Body of pancreas (tissue), 4 donors: Measurements from ENCODE around the gene PLEKHG2. TPM values are rescaled to one million over a fixed set of nuclear protein-coding genes. Genes with fewer than 3 reads are reported as not detected.

Experiments used
- ATAC-seq: fragments of 150-250 bp; one replicate; pipeline ENCODE4 v1.9.1; 2016
- DNase-seq, 4 donors: peaks; one replicate each; pipeline ENCODE4 v3.0.0-alpha.2; 2019
- H3K27ac ChIP-seq, 4 donors: fragments of 200-600 bp; sonication (generic); 1 replicate in 3 of 4; 2 replicates in 1 of 4; pipeline versions ENCODE4 v1.5.1 to v1.6.1; 2016 to 2019; ENCODE audit warnings: mild to moderate bottlenecking in 1 of 4, mixed read lengths in 1 of 4, moderate library complexity in 1 of 4
- H3K27me3 ChIP-seq, 2 donors: fragments of 200-600 bp; sonication (generic); one replicate each; pipeline ENCODE4 v1.6.0; 2016; ENCODE audit warnings: mild to moderate bottlenecking in 1 of 2
- H3K36me3 ChIP-seq, 2 donors: fragments of 200-600 bp; sonication (generic); replicated peaks in 1 of 2; 2 replicates each; pipeline ENCODE4 v1.5.1; 2016; ENCODE audit warnings: low read depth in 2 of 2; ENCODE audit not compliant: insufficient read depth in 1 of 2
- H3K4me1 ChIP-seq: fragments of 200-600 bp; sonication (generic); one replicate; pipeline ENCODE4 v1.6.0; 2016
- H3K4me3 ChIP-seq, 2 donors: fragments of 200-600 bp; sonication (generic); 1 replicate in 1 of 2; 2 replicates in 1 of 2; pipeline ENCODE4 v1.5.1; 2016 to 2019
- H3K9me3 ChIP-seq, 3 donors: fragments of 200-600 bp; sonication (generic); 1 replicate in 2 of 3; 2 replicates in 1 of 3; pipeline ENCODE4 v1.5.1; 2016
- CTCF ChIP-seq, 7 experiments: fragments of 450-650 bp in 4 of 7; fragments of 200-600 bp in 3 of 7; sonication (generic) in 3 of 7; IDR thresholded peaks; one replicate each; pipeline ENCODE4 v1.5.1; 2016 to 2019; ENCODE audit warnings: antibody characterized with exemption in 7 of 7
- POLR2A ChIP-seq, 3 donors: fragments of 450-650 bp; IDR thresholded peaks; one replicate each; pipeline ENCODE4 v1.6.1; 2016; ENCODE audit warnings: antibody characterized with exemption in 3 of 3, mild to moderate bottlenecking in 2 of 3
- WGBS, 2 donors: methylation state at CpG; one replicate each; pipeline ENCODE4 v1.1.5; 2017; 5-methylcytosine and 5-hydroxymethylcytosine counted together
- intact Hi-C: fragments of 100-400 bp; cut with DNase I; formaldehyde crosslinking; loops from one replicate; pipeline ENCODE4 v1.15.1; 2023
- total RNA-seq, 2 donors: library from RNA; depleted of rRNA; stranded (reverse); fragments of >200 nt; gene quantifications; one replicate each; pipeline ENCODE4 v1.1.0, GENCODE V29; 2016

The PLEKHG2 gene
- total RNA-seq, 2 donors from 2014 or later, result 6.7 to 13.2 TPM

- Histone ChIP-seq H3K27me3 (no peaks in the 10 kb centered on the region), H3K36me3 (no peaks in the 10 kb centered on the region), H3K4me1 (no peaks in the 10 kb centered on the region), H3K27ac (no peak overlapping the region), H3K9me3 (no peaks in the 10 kb centered on the region), H3K4me3 (no peak overlapping the region)
- no peak for DNase-seq
- ATAC-seq, result no peak
- whole genome bisulfite sequencing, 2 donors, result 69 to 89% methylated on average over 4 of the region's 5 CpGs
- TF ChIP-seq POLR2A (IDR thresholded peaks at IDR 0.05), result no peak
- no peak for TF ChIP-seq CTCF (IDR thresholded peaks at IDR 0.05)
- intact Hi-C loops, result no loop called here
Measured at GRCh38 chr19:39422020-39422419, 9.6 kb downstream of the PLEKHG2 start.

GRCh38 chr19:39423258-39424086 lies 11.0 kb downstream of the PLEKHG2 start:
- TF ChIP-seq CTCF (IDR thresholded peaks at IDR 0.05) (no peak), POLR2A (IDR thresholded peaks at IDR 0.05) (no peak)

DNA sequence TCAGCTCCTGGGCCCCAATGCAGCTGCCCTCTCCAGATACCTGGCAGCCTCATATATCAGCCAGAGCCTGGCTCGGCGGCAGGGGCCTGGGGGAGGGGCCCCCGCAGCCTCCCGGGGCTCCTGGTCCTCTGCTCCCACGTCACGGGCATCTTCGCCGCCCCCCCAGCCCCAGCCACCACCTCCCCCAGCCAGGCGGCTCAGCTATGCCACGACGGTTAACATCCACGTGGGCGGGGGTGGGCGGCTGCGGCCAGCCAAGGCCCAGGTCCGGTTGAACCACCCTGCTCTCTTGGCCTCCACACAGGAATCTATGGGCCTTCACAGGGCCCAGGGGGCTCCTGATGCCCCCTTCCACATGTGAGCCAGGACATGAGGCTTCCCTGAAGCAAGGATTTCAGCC lies 12.5 kb downstream of the PLEKHG2 start:
- Histone ChIP-seq H3K4me3 (no peak overlapping the region), H3K27ac (no peak overlapping the region), H3K4me1 (peaks cover 12% of the 10 kb centered on the region), H3K36me3 (no peaks in the 10 kb centered on the region), H3K9me3 (no peaks in the 10 kb centered on the region), H3K27me3 (no peaks in the 10 kb centered on the region)
- intact Hi-C loops, result no loop called here
- TF ChIP-seq POLR2A (IDR thresholded peaks at IDR 0.05) (no peak), CTCF (IDR thresholded peaks at IDR 0.05) (no peak)
- ATAC-seq (no peak), DNase-seq (no peak)
- WGBS, 2 donors, result 75 to 77% methylated on average over 4 to 11 of the region's 16 CpGs

More at GRCh38 chr19:39423258-39424086, 11.0 kb downstream of the PLEKHG2 start:
- no peak for ATAC-seq
- Histone ChIP-seq H3K27me3 (no peaks in the 10 kb centered on the region), H3K4me1 (peaks cover 5% of the 10 kb centered on the region), H3K27ac (no peak overlapping the region), H3K36me3 (no peaks in the 10 kb centered on the region), H3K4me3 (no peak overlapping the region), H3K9me3 (no peaks in the 10 kb centered on the region)
- DNase-seq, result no peak
- 82 to 84% methylated on average over 20 to 35 of the region's 35 CpGs for WGBS, 2 donors
- intact Hi-C loops, result no loop called here

DNA sequence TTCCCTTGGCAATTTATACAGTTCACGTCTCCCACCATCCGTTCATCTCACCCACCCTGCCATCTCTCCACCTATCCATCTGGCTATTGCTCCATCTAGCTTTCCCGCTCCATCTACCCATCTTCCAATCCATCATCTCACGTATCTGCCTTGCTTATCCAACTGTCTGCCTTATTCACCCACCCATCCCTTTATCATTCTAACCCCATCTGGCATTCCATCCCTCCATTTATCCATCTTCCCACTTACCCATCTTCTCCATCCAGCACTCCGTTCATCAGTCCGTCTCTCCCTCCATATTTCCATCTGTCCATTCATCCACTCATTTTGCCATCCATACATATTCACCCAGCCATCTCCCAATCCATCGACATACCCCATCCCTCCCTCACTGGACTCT lies 13.3 kb downstream of the PLEKHG2 start:
- intact Hi-C loops, result no loop called here
- no peak overlapping the region for H3K4me3 ChIP-seq
- H3K36me3 ChIP-seq, result no peaks in the 10 kb centered on the region
- H3K4me1 ChIP-seq, result peaks cover 12% of the 10 kb centered on the region
- no peaks in the 10 kb centered on the region for H3K27me3 ChIP-seq
- DNase-seq (no peak), ATAC-seq (no peak)
- no peak for TF ChIP-seq CTCF (IDR thresholded peaks at IDR 0.05)
- TF ChIP-seq POLR2A (IDR thresholded peaks at IDR 0.05), result no peak
- WGBS, 2 donors, result 81 to 87% methylated on average over 7 of the region's 7 CpGs
- no peak overlapping the region for H3K27ac ChIP-seq
- no peaks in the 10 kb centered on the region for H3K9me3 ChIP-seq

GRCh38 chr19:39426170-39426569 lies 13.7 kb downstream of the PLEKHG2 start:
- DNase-seq (no peak), ATAC-seq (no peak)
- Histone ChIP-seq H3K27ac (no peak overlapping the region), H3K27me3 (no peaks in the 10 kb centered on the region), H3K4me3 (no peak overlapping the region), H3K4me1 (peaks cover 12% of the 10 kb centered on the region), H3K36me3 (no peaks in the 10 kb centered on the region), H3K9me3 (no peaks in the 10 kb centered on the region)
- 34 to 48% methylated on average over 5 of the region's 5 CpGs for WGBS, 2 donors
- intact Hi-C loops, result no loop called here
- no peak for TF ChIP-seq POLR2A (IDR thresholded peaks at IDR 0.05)
- TF ChIP-seq CTCF (IDR thresholded peaks at IDR 0.05), result no peak
